Type B pancreatic cell (in vitro differentiated cells): Measurements from ENCODE around the gene ATF2. TPM values are rescaled to one million over a fixed set of nuclear protein-coding genes. Genes with fewer than 3 reads are reported as not detected.
A peak's percentile ranks its signal among the peaks of the same experiment; 100 is the strongest.

ENCODE experiments used
- DNase-seq: peaks from one replicate; pipeline ENCODE4 v3.0.0; 2021; ENCODE audit warnings: mixed read lengths; ENCODE audit not compliant: unreplicated experiment; ENCODE audit errors: extremely low spot score
- H3K27ac Mint-ChIP-seq: 2 replicates; pipeline ENCODE4 v1.8.0; 2021; ENCODE audit warnings: mild to moderate bottlenecking, mixed read lengths
- H3K27me3 Mint-ChIP-seq: 2 replicates; pipeline ENCODE4 v1.8.0; 2021; ENCODE audit warnings: mixed read lengths
- H3K36me3 Mint-ChIP-seq: 2 replicates; pipeline ENCODE4 v1.8.0; 2021; ENCODE audit warnings: mixed read lengths
- H3K4me1 Mint-ChIP-seq: one replicate; pipeline ENCODE4 v1.8.0; 2021; ENCODE audit warnings: mixed read lengths; ENCODE audit not compliant: unreplicated experiment
- H3K4me3 Mint-ChIP-seq: 2 replicates; pipeline ENCODE4 v1.8.0; 2021; ENCODE audit warnings: mild to moderate bottlenecking, mixed read lengths
- H3K9me3 Mint-ChIP-seq: 2 replicates; pipeline ENCODE4 v1.8.0; 2021; ENCODE audit warnings: mixed read lengths
- CTCF ChIP-seq: fragments of 200-600 bp; sonication (generic); conservative IDR thresholded peaks from 2 replicates; pipeline ENCODE4 v1.5.0; 2021; ENCODE audit warnings: antibody characterized with exemption, mild to moderate bottlenecking
- total RNA-seq: library from RNA; stranded (reverse); gene quantifications from 2 replicates; pipeline ENCODE4 v1.2.1, GENCODE V29; 2021; ENCODE audit warnings: low replicate concordance

The ATF2 gene
- total RNA-seq, 1 donor from 2014 or later: 56.1 TPM

- no peak for DNase-seq
- Mint-ChIP-seq H3K27ac (no peak overlapping the region), H3K4me3 (no peak overlapping the region), H3K27me3 (no peaks in the 10 kb centered on the region), H3K9me3 (no peaks in the 10 kb centered on the region), H3K36me3 (no peaks in the 10 kb centered on the region), H3K4me1 (no peaks in the 10 kb centered on the region)
- TF ChIP-seq CTCF: no peak
Measured at GRCh38 chr2:175037941-175038340, 130.1 kb downstream of the ATF2 start.

- no peak overlapping the region for H3K27ac Mint-ChIP-seq
- no peaks in the 10 kb centered on the region for H3K27me3 Mint-ChIP-seq
- H3K36me3 Mint-ChIP-seq: no peaks in the 10 kb centered on the region
- no peaks in the 10 kb centered on the region for H3K9me3 Mint-ChIP-seq
- DNase-seq: no peak
- TF ChIP-seq CTCF: peak; percentile 77
- no peak overlapping the region for H3K4me3 Mint-ChIP-seq
- H3K4me1 Mint-ChIP-seq: no peaks in the 10 kb centered on the region
Measured at GRCh38 chr2:175036582-175037018, 131.4 kb downstream of the ATF2 start.

GRCh38 chr2:175035806-175036205 is 132.2 kb downstream of the ATF2 start:
- Mint-ChIP-seq H3K9me3 (no peaks in the 10 kb centered on the region), H3K36me3 (no peaks in the 10 kb centered on the region), H3K27me3 (no peaks in the 10 kb centered on the region), H3K4me1 (no peaks in the 10 kb centered on the region), H3K4me3 (no peak overlapping the region), H3K27ac (no peak overlapping the region)
- no peak for DNase-seq
- TF ChIP-seq CTCF: no peak

GRCh38 chr2:175034716-175035115 is 133.3 kb downstream of the ATF2 start:
- H3K9me3 Mint-ChIP-seq: no peaks in the 10 kb centered on the region
- no peak for TF ChIP-seq CTCF
- no peak overlapping the region for H3K4me3 Mint-ChIP-seq
- H3K27ac Mint-ChIP-seq: no peak overlapping the region
- no peak for DNase-seq
- H3K4me1 Mint-ChIP-seq: no peaks in the 10 kb centered on the region
- no peaks in the 10 kb centered on the region for H3K36me3 Mint-ChIP-seq
- H3K27me3 Mint-ChIP-seq: no peaks in the 10 kb centered on the region

- TF ChIP-seq CTCF: peak; percentile 67
- Mint-ChIP-seq H3K4me1 (peaks cover 7% of the 10 kb centered on the region), H3K27ac (no peak overlapping the region)
Measured at GRCh38 chr2:175030380-175031271, 137.4 kb downstream of the ATF2 start.

More at GRCh38 chr2:175030380-175031271, 137.4 kb downstream of the ATF2 start:
- Mint-ChIP-seq H3K9me3 (peaks cover 4% of the 10 kb centered on the region), H3K36me3 (no peaks in the 10 kb centered on the region), H3K4me3 (no peak overlapping the region), H3K27me3 (no peaks in the 10 kb centered on the region)
- DNase-seq: no peak
